COLO668 (cell line): ENCODE measurements around the gene PSD.

Source experiments
- DNase-seq: peaks from one replicate; lab custom pipeline; 2025; ENCODE audit not compliant: unreplicated experiment; lab: John Stamatoyannopoulos, UW

PSD gene

DNA sequence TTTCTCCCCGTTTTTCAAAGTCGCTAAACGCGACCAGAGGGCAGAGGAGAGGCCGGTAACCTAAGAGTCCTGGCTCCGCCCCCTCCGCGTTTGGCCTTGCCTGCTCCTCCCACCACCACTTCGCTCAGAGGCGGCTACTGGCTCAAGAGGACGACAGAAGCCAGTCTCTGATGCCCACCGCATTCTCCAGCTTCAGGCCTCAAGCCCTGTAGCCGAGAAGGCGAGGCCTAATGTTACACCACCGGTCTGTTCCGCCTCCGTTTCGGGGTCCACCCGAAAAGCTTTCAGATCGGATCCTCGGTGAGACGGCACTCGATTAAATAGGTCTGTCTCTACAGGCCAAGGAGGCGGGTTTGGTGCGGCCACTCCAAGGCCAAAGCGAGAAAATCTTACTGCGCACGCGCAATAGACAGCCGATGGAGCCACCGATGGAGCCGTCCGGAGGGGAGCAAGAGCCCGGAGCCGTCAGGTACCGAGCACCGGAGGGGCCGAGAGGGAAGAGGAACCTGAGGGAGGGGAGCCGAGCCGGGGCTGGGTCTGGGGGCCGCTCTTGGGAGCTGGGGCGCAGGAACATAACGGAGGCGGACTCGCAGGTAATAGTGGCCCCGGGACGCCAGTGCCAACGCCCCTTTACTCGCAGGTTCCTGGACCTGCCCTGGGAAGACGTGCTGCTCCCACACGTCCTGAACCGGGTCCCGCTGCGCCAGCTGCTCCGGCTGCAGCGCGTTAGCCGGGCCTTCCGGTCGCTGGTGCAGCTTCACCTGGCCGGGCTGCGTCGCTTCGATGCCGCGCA, 2.3 kb upstream of the PSD start, which contains the start of gene FBXL15:
TSS of gene FBXL15 (plus strand) at position 123 of the 793 bp plus-strand sequence. CDS start at position 417, 294 bp downstream.
- DNase-seq = peak; percentile 91

DNA sequence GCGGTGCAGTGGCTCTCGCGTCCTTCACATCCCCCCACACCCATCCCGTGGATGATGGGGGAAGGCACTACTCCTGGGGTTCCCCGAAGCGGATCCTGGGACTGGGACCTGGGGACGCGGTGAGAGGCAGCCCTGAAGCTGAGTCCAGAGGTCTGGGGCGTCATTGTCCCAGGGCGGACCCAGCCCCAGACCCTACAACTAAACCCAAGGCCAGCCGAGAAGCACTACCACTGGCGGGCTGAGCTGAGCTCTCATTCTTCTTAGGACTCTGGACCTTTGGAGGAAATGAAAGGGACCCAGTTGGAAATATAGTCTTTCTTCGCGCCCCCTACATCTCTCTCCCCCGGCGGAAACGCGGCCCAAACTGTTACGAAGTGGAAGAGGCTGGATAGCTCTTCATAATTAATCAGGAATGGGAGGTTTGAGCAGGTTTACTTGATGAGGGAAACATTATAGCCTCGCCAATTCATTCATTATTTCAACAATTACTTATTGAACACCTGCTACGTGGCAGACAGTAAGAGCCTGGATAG, 1.7 kb upstream of the PSD start:
- DNase-seq = no peak

DNA sequence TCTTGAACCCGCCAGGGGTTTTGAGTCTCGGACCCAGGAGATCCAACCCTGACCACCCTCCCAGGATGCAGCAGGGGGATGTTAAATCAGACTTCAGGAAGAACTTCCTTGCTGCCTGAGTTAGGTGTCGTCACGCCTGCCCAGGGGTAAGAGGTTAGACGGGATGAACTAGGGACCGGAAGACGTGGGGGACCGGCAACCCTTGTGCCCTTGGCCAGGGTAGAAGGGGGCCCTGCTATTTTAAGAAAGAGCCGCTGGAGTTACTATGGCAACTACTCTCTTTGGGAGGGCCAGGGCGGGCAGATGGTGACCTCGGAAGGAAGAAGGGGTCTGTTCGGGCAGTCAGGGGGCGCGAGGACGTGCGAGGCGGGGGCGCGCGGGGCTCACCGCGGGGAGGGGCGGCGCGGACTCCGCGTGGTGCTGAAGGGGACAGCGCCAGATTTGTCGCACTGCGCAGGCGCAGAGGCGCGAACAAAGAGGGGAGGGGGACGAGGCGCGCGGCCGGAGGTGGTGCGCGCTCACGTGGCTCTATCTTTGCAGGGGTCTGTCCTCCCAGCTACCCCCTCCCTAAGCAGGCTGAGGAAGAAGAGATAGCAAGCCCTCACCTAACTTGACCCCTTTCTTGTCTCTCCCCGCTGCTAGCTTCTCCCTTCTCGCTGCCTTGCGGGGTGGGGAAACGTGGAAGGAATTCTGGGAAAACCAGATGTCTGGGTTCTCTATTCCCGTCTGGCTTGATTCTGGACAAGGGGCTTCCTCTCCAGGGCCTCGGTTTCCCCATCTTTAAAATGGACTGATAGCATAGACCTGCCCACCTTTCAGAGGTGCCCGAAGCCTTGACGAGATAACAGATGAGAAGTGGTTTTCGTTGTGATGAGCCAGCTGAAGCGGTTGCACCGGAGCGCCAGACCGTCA, 940 bp upstream of the PSD start:
- peak; percentile 87 for DNase-seq

DNA sequence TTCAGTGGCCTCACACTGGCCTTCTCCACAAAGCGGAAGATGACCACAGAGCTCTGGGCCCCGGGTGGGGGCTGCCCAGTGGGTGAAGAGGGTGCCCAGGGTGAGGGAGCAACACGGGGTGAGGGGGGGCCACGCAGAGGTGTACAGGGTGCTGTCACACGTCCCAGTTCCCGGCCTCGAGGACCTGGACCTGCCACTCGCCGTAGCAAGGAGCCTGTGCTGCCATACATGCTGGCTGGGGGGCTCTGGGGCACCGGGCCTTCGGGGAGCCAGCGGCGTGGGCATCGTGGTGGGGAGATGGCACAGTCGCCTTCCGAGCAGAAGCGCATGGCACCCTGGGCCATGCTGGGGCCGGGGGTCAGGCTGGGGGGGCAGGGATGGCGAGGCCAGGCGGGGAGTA, 1.9 kb downstream of the PSD start:
- no peak for DNase-seq

DNA sequence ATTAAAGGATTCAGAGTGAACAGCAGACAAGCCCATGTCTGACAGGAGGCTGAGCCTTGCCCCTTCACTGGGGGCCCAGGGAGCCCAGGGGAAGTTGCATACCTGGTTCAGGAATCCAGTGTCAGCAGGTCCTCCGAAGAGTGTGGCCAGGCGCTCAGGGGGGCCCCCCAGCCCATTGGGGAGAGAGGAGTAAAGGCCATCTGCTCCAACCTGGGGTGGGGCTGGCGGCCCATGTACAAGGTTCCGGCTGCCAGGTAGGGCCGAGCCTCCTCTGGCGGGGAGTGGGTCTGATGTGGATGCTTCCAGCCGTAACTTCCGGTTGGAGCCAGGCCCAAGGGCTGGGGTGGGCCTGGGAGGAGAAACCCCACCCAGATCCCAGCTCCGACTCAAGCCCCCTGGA, 2.3 kb downstream of the PSD start:
- no peak for DNase-seq

DNA sequence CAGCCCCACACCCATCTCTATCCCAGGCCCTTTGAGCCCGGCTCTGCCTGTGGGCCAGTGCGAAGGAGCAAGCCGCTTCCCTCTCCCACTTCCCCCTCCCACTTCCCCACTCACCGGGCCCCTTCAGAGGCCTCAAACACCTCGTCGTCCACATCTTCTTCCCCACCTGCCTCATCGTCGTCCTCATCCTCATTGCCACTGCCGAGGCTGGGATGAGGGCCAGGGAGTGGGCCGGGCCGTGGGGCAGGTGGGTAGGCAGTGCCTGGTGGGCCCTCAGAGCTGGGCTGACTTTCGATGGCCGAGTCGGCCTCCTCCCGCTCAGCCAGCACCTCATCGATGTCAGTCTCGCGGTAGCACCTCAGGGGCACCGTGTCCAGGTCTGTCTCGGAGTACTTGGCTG, 3.8 kb downstream of the PSD start:
- DNase-seq = no peak

DNA sequence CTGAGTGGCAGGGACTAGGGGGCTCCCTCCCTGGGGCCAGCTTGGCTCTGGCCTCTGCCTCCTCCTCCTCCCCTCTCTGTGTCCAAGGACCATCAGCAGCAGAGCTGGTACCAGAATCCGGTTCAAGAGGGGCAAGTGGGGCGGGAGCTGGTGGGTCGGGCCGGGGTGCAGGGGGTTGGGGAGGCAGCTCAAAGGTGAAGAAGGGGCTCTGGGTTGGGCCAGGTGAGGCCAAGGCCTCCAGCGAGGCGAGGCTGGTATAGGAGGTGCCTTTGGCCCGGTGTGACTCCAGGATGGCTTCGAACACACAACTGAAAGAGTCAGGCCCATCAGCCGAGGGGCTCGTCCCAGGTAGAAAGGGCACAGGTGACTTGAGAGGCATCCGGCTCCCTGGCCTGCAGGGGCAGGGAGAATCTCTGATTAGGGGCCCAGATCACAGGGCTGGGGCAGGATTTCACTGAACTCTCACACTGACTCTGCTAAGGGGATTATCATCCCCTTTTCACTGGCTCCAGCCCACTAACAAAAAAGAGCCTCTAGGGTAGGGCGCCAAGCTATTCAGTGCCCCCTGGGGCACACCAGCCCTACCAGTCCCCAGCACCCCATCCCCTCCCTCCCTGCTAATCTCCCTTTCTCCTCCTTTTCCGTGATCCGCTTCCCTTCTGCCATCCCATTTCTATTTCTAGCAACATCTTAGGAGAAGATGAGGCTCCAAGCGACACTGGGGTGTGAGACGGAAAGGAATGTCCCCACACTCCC, 4.6 kb downstream of the PSD start:
- DNase-seq = no peak

DNA sequence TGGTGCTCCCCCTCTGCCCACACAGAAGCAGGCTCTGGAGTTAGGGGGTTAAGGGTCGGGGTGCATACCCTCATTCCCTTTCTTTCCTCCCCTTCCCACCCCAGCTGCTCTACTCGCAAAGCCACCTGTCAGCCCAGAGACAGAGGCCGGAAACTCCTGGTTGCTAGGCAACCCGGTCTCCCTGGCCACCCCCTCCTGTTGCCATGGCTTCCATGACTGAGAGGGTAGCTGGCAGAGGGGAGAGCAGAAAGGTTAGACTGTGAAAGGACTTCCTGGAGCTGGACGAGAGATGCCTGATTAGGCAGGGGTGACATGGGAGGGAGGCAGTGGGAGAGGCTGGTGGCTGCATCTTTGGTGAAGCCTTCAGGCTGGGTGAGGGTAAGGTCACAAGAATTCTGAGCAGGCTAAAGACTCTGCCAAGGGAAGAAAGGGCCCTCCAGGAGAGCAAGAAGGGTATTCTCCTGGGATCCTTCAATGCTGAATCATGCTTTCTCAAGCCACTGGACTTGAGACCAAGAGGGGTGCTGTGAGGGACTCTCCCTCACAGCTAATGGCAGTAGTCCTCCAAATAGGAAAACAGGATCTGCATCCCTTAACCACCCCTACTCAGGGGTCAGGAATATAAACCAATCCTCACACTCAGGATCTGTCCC, 5.4 kb downstream of the PSD start:
- peak; percentile 82 for DNase-seq

DNA sequence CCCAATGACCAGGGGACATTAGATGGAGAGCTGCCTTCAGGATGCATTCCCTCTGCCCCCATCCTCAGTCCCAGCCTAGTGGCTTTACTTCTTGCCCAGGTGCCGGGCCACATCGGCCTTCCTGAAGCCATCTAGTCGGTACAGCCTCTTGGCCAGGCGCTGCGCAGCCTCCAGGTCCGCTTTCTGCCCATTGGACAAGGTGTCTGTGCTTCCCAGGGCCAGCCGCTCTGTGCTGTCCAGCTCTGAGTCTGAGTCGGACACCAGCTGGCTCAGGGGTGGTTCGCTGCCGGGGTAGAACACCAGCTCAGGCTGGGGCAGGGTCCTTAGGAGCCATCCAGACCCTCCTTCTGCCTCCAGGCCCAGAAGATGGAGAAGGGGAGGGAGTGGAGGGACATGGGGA, 6.3 kb downstream of the PSD start:
- no peak for DNase-seq

DNA sequence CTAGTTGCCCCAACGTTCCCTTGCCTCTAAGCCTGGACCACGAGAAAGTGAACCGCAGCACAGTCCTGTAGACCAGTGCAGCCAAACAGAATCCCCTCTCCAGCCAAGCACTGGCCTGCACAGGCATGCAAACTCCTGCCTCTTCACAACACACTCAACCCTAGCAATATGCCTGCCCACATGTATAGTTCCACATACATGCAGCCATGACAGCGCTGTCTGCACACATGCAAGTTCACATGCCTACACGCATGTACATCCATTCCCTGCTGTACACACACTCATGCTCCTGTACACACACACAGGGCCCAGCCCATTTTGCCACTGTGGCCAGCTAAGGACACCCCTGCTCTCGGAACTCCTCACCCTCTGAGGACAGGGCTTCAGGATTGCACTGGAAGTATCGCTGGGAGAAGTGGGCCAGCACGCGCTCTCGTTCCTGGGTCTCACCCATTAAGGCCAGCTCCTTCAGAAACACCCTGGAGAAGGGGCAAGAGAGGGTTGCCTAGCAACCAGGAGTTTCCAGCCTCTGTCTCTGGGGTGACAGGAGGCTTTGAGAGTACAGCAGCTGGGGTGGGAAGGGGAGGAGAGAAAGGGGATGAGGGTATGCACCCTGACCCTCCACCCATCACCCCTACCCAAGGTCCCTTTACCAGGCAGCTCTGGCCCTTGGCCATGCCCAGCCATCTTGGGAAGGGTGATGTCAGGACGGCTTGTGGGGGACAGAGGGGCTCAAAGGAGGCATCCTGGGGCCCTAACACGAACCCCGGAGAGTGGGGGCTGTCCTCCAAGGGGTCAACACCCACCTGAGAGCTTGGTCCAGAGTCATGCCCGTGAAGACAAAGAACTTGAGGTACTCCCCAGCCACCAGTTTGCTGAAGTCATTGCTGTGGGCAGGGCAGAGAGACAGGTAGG, 7.0 kb downstream of the PSD start:
- no peak for DNase-seq

DNA sequence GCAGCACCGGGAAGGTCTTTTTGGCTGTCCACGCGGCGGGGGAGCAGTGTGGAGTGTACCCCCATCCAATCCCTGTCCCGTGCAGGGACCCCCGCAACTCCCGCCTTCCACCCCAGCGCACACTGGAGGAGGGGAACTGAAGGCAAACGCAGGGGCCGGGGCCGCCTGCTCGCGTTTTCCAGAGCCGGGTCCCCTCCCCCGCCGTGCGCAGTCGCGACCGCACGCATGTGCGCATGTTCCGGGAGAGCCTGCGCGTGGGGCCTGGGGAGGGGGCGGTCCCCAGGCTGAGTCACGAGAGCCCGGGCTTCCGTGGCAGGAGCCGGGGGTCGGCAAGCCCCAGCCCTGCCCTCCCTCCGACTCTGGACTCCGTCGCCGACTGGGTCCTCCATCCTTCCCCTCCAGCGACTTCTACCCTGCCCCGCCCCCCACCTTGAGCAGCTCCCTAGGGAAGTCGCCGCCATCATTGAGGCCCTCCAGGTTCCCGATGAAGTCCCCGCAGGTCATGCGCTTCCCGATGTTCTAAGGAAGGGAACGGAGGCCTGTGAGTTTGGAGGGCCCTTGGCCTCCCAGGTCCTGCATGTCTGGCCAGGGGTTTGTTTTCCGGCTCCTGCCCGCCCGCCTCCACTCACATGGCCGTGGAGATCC, 8.0 kb downstream of the PSD start:
- DNase-seq = no peak

DNA sequence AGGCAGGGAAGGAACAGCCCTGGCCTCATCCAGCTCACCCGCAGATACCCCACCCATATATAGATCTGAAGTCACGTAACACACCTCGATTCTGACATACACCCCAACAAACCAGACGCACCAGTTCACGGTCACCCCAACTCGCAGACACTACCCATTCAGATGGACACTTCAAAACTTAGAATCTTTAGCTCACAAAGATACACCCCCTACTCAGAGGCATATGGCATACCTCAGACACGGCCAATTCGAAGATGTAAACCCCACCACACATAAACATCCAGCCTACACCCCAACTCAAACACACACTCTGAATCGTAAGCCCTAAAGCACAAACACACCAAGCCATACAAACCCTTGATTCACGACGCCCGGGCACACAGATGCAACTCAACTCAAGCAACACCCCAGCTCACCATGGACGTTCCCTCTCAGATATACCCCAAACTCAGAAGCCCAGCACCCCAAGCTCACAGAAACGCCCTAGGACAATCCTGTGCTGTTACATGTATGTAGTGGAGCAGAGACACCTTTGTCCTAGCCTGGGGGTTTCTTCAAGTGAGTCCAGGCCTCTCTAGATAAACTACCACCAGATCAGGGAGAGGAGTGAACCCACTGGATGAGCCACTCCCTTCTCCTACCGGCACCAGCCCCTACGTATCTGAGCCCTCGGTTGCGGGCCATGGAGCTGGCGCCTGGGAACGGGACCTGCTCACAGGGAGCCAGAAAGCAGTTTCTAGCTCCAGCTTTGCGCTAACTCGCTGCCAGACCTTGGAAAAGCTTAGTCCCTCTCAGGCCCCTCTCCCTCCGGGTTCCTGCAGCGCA, 8.8 kb downstream of the PSD start:
- DNase-seq = no peak

DNA sequence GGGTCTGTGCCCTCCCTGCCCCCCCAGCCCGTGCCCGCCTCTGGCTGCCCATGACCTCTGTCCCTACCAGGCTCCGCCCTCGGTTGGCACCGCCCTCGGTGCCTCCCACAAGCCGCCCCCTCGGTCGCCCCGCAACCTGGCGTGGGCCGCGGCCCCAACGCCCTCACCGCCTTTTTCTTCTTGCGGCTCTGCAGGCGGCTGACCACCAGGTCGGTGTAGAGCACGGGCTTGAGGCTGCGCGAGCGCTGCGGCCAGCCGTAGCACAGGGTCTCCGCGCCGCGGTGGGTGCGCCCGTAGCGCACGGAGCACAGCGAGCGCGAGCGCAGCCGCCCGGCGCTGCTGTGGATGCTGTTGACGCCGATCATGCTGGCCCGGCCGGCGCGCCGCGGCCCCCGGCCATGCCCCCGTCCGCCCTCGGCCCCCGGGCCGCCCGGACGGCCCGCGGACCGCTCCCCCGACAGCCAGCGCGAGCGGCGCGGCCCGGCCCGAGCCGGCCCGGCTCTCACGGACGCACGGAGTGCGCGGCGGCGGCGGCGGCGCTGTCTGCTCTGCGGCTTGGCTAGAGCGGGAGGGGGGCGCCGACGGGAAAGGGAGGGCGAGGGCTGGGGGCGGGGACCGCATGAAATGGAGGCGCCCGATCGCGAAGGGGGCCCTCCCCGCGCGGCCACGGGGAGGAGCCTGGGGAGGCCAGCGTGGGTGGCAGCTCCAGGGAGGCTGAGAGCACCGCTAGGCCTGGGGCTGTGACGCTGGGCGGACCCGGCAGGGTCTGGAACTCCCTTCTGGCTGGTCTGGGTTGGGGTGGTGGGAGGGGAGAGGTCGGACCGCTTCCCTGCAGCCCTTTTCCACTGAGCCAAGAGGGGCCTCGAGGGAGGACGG, 9.6 kb downstream of the PSD start:
- peak; percentile 28 for DNase-seq

DNA sequence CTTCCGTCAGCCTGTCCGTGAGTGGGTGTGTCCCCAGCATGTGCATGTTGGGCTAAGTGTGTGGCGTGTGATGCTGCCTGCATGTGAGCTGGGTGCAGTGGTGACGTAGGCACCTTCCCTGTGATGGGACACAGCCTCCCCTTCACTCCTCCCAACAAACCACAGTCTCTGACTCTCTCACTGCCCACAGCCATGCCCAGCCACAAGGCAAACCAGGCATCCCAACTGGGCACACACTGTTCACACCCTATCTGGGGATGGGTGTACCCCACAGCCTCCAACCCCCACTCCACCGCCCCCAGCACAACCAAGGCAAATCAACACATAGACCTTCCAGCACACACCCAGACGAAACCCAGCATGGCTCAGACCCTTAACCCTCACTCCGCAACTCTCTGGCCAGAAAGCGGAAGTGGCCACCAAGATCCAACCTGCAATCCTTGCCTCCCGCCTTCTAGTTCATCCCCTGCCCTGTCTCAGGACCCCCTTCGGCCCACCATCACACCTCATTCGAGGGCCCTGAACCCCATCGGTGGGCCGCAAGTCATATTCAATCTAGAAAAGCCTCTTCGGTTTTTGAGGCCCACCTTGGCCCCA, 10.4 kb downstream of the PSD start:
- DNase-seq = no peak

DNA sequence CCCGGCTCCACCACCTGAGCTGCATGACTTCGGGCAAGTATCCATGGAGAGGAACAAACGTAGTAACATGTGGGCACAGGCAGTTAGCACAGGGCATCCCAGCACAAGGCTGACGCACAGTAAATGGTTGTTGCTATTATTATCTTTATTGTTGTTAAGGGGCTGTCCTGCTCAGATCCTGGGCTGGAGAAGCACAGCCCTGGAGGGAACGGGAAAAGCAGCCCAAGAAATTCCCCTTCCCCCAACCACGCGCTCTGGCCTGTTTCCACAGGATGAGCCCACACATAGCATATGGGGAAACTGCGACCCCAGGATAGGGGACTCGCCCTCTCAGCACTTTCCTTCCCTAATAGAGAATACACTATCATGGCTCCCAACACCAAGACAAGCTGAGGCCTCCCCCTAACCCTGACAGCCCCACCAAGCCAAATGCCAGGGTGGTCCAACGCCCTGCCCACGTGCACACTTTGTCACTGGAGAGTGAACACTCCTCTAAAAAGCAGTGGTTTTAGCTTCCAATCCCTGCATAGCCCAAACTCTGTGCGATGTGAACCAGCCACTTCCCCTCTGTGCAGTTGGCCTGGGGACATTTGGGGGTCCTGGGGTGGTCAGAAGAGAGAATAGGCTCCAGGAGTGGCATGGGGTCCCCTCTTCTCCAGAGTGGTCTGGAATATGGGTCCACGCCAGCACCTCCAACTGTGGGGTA, 11.0 kb downstream of the PSD start:
- DNase-seq = no peak

DNA sequence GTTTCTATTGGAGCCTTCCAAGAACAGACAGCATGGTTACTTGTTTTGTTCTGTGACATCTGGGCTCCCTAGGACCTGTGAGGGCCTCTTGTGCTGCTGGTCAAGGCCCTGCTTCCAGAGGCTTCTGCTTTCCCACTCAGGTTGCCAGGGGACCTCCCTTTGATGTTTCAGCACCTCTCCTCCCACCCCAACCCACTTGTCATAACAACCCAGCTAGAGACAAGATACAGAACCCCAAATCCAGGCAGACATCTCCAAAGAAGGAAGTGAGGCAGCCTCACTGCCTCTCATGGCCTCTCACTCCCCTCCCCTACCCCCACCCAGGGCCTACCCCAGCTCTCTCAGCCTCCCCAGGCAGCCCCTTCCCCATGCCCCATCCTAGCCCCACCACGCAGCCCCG, 11.8 kb downstream of the PSD start:
- no peak for DNase-seq
